HCT116 (cell line): ENCODE results near the gene ABHD2. TPM values are rescaled to one million over a fixed set of nuclear protein-coding genes. Genes with fewer than 3 reads are reported as not detected.

Experiments
- ATAC-seq: fragments of 200-7000 bp; cut with Tn5 transposase; 2 replicates; pipeline ENCODE4 v1.9.1; 2020; ENCODE audit warnings: mild to moderate bottlenecking, moderate library complexity
- BruUV-seq: library from RNA; stranded (reverse); fragments of 400-500 nt; replicated peaks from 2 replicates; lab custom pipeline; 2021; lab: Mats Ljungman, UMichigan
- CTCF ChIA-PET: fragments of 300-600 bp; sonication (Branson Sonifier 250); formaldehyde crosslinking; loops from one replicate; lab custom pipeline; 2021; ENCODE audit warnings: antibody characterized with exemption; lab: Charles Lee
- POLR2A ChIA-PET: fragments of 300-600, 350-600 bp; sonication (Branson Sonifier 250); formaldehyde crosslinking; loops from one replicate; lab custom pipeline; 2021; ENCODE audit warnings: antibody characterized with exemption; lab: Charles Lee
- RAD21 ChIA-PET, 2 experiments: fragments of 300-600 bp; sonication (Branson Sonifier 250); formaldehyde crosslinking; loops; one replicate each; lab custom pipeline; 2023; ENCODE audit warnings: low total read pairs in 2 of 2; ENCODE audit not compliant: uncharacterized antibody in 2 of 2, unreplicated experiment in 2 of 2, low non-redundant PET in 1 of 2; lab: Charles Lee
- DNase-seq: peaks from one replicate; pipeline ENCODE4 v3.0.0-alpha.2; 2010; ENCODE audit warnings: low read depth, low spot score
- H2AFZ ChIP-seq: fragments of 200-600 bp; shearing (Covaris generic), sonication (generic); 2 replicates; pipeline ENCODE4 v1.6.1; 2017; ENCODE audit warnings: low read depth, mixed run types, mixed read lengths, antibody characterized with exemption, low read length; ENCODE audit not compliant: poor library complexity, severe bottlenecking
- H3K27ac ChIP-seq: 2 replicates; pipeline ENCODE4 v1.5.1; 2012; ENCODE audit warnings: low read depth, low read length
- H3K27me3 ChIP-seq: fragments of 200-600 bp; sonication (generic); 2 replicates; pipeline ENCODE4 v1.6.1; 2016; ENCODE audit warnings: mixed run types, low read length, mixed read lengths; ENCODE audit not compliant: insufficient read depth
- H3K36me3 ChIP-seq, 2 experiments: fragments of 200-500 bp in 1 of 2; fragments of 200-600 bp in 1 of 2; sonication (Bioruptor generic) in 1 of 2; sonication (generic) in 1 of 2; 2 replicates each; pipeline versions ENCODE4 v1.5.1 to v1.6.1; 2014 to 2016; ENCODE audit warnings: low read length in 2 of 2, inconsistent platforms in 1 of 2, mixed read lengths in 1 of 2, mixed run types in 1 of 2; ENCODE audit not compliant: insufficient read depth in 2 of 2, control insufficient read depth in 1 of 2
- H3K4me1 ChIP-seq, 2 experiments: fragments of 200-600 bp in 1 of 2; sonication (generic) in 1 of 2; 2 replicates each; pipeline versions ENCODE4 v1.5.1 to v1.6.1; 2012 to 2017; ENCODE audit warnings: low read length in 2 of 2, inconsistent platforms in 1 of 2, mild to moderate bottlenecking in 1 of 2, mixed read lengths in 1 of 2, mixed run types in 1 of 2, moderate library complexity in 1 of 2; ENCODE audit not compliant: insufficient read depth in 2 of 2, control insufficient read depth in 1 of 2
- H3K4me2 ChIP-seq: fragments of 200-600 bp; sonication (generic); 2 replicates; pipeline ENCODE4 v1.6.1; 2017; ENCODE audit warnings: mixed run types, low read length, mixed read lengths
- H3K4me3 ChIP-seq, 2 experiments: fragments of 200-600 bp in 1 of 2; sonication (generic) in 1 of 2; replicated peaks in 1 of 2; 2 replicates each; pipeline ENCODE4 v1.5.1; 2011 to 2016; ENCODE audit warnings: low read length in 2 of 2, control low read depth in 1 of 2, low read depth in 1 of 2, mild to moderate bottlenecking in 1 of 2, mixed read lengths in 1 of 2, mixed run types in 1 of 2
- H3K79me2 ChIP-seq: fragments of 200-600 bp; sonication (generic); 2 replicates; pipeline ENCODE4 v1.6.1; 2017; ENCODE audit warnings: mild to moderate bottlenecking, mixed run types, low read length, moderate library complexity, mixed read lengths; ENCODE audit not compliant: insufficient read depth
- H3K9ac ChIP-seq: fragments of 200-600 bp; sonication (generic); 2 replicates; pipeline ENCODE4 v1.6.1; 2016; ENCODE audit warnings: low read length, mixed read lengths
- H3K9me2 ChIP-seq: fragments of 200-600 bp; sonication (generic), shearing (Covaris generic); 2 replicates; pipeline ENCODE4 v1.6.1; 2017; ENCODE audit warnings: mixed run types, mild to moderate bottlenecking, moderate library complexity; ENCODE audit not compliant: insufficient read depth
- H3K9me3 ChIP-seq, 2 experiments: fragments of 200-500 bp in 1 of 2; fragments of 200-600 bp in 1 of 2; sonication (Bioruptor generic) in 1 of 2; sonication (generic) in 1 of 2; 2 replicates each; pipeline ENCODE4 v1.6.1; 2014 to 2017; ENCODE audit warnings: low read length in 2 of 2, mixed read lengths in 2 of 2, inconsistent platforms in 1 of 2, low read depth in 1 of 2, mild to moderate bottlenecking in 1 of 2, mixed run types in 1 of 2, moderate library complexity in 1 of 2; ENCODE audit not compliant: control insufficient read depth in 1 of 2, insufficient read depth in 1 of 2
- H4K20me1 ChIP-seq: fragments of 200-600 bp; sonication (generic), shearing (Covaris generic); 2 replicates; pipeline ENCODE4 v1.6.1; 2017; ENCODE audit warnings: mixed run types, mild to moderate bottlenecking, moderate library complexity; ENCODE audit not compliant: insufficient read depth
- RAD21 ChIP-seq: IDR thresholded peaks from 2 replicates; pipeline ENCODE4 v1.6.1; 2012; ENCODE audit warnings: low read depth, mild to moderate bottlenecking
- REST ChIP-seq: IDR thresholded peaks from 2 replicates; pipeline ENCODE4 v1.6.1; 2012; ENCODE audit warnings: low read depth
- ZFX ChIP-seq: fragments of 450-650 bp; IDR thresholded peaks from 2 replicates; pipeline ENCODE4 v1.6.1; 2017
- intact Hi-C: fragments of 100-400 bp; cut with micrococcal nuclease; formaldehyde crosslinking; loops from 2 replicates; pipeline ENCODE4 v1.10.0; 2022
- total RNA-seq: library from RNA; stranded (reverse); gene quantifications from one replicate; pipeline ENCODE4 v1.2.1, GENCODE V29; 2021; ENCODE audit not compliant: unreplicated experiment

Gene ABHD2
- total RNA-seq, 1 experiment from 2014 or later: 40.8 TPM

GRCh38 chr15:89142423-89142822 lies 54.2 kb downstream of the ABHD2 start (continued):
- TF ChIP-seq REST: no peak
- TF ChIP-seq ZFX: no peak
- TF ChIP-seq RAD21: no peak

- ChIA-PET CTCF (no interaction called here), RAD21 (no interaction called here), POLR2A (no interaction called here)
- H3K79me2 ChIP-seq: no peaks in the 10 kb centered on the region
- no peaks in the 10 kb centered on the region for H3K27me3 ChIP-seq
- DNase-seq (no peak), ATAC-seq (no peak)
- H3K4me1 ChIP-seq: peaks cover 0 to 5% of the 10 kb centered on the region in 2 experiments; a peak in 1 of 4 replicates
- TF ChIP-seq ZFX: no peak
- no peaks in the 10 kb centered on the region for H3K36me3 ChIP-seq
- no TSS peak for BruUV-seq
- H4K20me1 ChIP-seq: no peaks in the 10 kb centered on the region
- no peak overlapping the region for H2AFZ ChIP-seq
- H3K9ac ChIP-seq: no peak overlapping the region
- no peak overlapping the region for H3K4me3 ChIP-seq
- no peaks in the 10 kb centered on the region for H3K9me3 ChIP-seq
- no peak overlapping the region for H3K27ac ChIP-seq
- H3K9me2 ChIP-seq: no peaks in the 10 kb centered on the region
- no peak overlapping the region for H3K4me2 ChIP-seq
- intact Hi-C loops: no loop called here
These were observed 55.4 kb downstream of the ABHD2 start for GRCh38 chr15:89143503-89144162.
